Esophagus muscularis mucosa (tissue), 4 donors: ENCODE results near the gene BBLN. TPM values are rescaled to one million over a fixed set of nuclear protein-coding genes. Genes with fewer than 3 reads are reported as not detected.

Experiments
- DNase-seq: peaks from one replicate; pipeline ENCODE4 v3.0.0-alpha.2; 2017; ENCODE audit errors: extremely low spot score
- H3K27ac ChIP-seq, 4 donors: fragments of 200-600 bp; sonication (generic); replicated peaks in 1 of 4; 1 replicate in 3 of 4; 2 replicates in 1 of 4; pipeline ENCODE4 v1.5.1; 2016 to 2019; ENCODE audit warnings: mild to moderate bottlenecking in 1 of 4
- H3K27me3 ChIP-seq, 4 donors: fragments of 200-600 bp; sonication (generic); one replicate each; pipeline versions ENCODE4 v1.5.1 to v1.6.0; 2016 to 2019
- H3K36me3 ChIP-seq, 4 donors: fragments of 200-600 bp; sonication (generic); one replicate each; pipeline ENCODE4 v1.5.1; 2016 to 2019
- H3K4me1 ChIP-seq, 4 donors: fragments of 200-600 bp; sonication (generic); one replicate each; pipeline ENCODE4 v1.5.1; 2016 to 2019
- H3K4me3 ChIP-seq, 4 donors: fragments of 200-600 bp; sonication (generic); 1 replicate in 2 of 4; 2 replicates in 2 of 4; pipeline ENCODE4 v1.5.1; 2016 to 2019; ENCODE audit warnings: mild to moderate bottlenecking in 4 of 4, moderate library complexity in 1 of 4
- H3K9me3 ChIP-seq, 4 donors: fragments of 200-600 bp; sonication (generic); 1 replicate in 3 of 4; 2 replicates in 1 of 4; pipeline ENCODE4 v1.5.1; 2016 to 2019
- CTCF ChIP-seq, 3 experiments: fragments of 200-600 bp in 2 of 3; fragments of 450-650 bp in 1 of 3; sonication (generic) in 2 of 3; IDR thresholded peaks; one replicate each; pipeline ENCODE4 v1.5.1; 2017 to 2019; ENCODE audit warnings: antibody characterized with exemption in 3 of 3, mild to moderate bottlenecking in 2 of 3, moderate library complexity in 1 of 3
- EP300 ChIP-seq: sonication (generic); formaldehyde crosslinking; IDR thresholded peaks from one replicate; pipeline ENCODE4 v1.6.1; 2017; ENCODE audit warnings: antibody characterized with exemption
- POLR2A ChIP-seq: fragments of 450-650 bp; IDR thresholded peaks from one replicate; pipeline ENCODE4 v1.6.1; 2017; ENCODE audit warnings: antibody characterized with exemption, moderate library complexity, mild to moderate bottlenecking, low read depth
- POLR2AphosphoS5 ChIP-seq, 2 donors: sonication (generic); formaldehyde crosslinking; IDR thresholded peaks; one replicate each; pipeline ENCODE4 v1.6.1; 2017; ENCODE audit warnings: antibody characterized with exemption in 2 of 2
- WGBS: methylation state at CpG from one replicate; pipeline ENCODE4 v1.1.5; 2018; 5-methylcytosine and 5-hydroxymethylcytosine counted together
- intact Hi-C: fragments of 100-400 bp; cut with DNase I; formaldehyde crosslinking; loops from one replicate; pipeline ENCODE4 v1.15.1; 2023
- total RNA-seq, 4 donors: library from RNA; depleted of rRNA; stranded (reverse); fragments of >200 nt; gene quantifications; one replicate each; pipeline versions ENCODE4 v1.1.0 to v1.2.1, GENCODE V29; 2016

BBLN gene
- total RNA-seq, 4 donors from 2014 or later = 132 to 213 (median 148) TPM

- peaks cover 11 to 26% (median 20%) of the 10 kb centered on the region in 4 donors for H3K4me1 ChIP-seq
- no peaks in the 10 kb centered on the region for H3K36me3 ChIP-seq
- intact Hi-C loops = no loop called here
- TF ChIP-seq POLR2AphosphoS5 (IDR thresholded peaks at IDR 0.05) = peak; percentile 6 to 25
- no peak for TF ChIP-seq POLR2A
- no peak for TF ChIP-seq EP300
- TF ChIP-seq CTCF (IDR thresholded peaks at IDR 0.05) = no peak
- no peak for DNase-seq
- H3K27ac ChIP-seq = peak overlapping the region; percentile 54 to 76 (median 58)
- no peaks in the 10 kb centered on the region for H3K9me3 ChIP-seq
- peaks cover 0 to 21% (median 3%) of the 10 kb centered on the region in 4 donors for H3K27me3 ChIP-seq
- H3K4me3 ChIP-seq = peak overlapping the region; percentile 67 to 71 (median 70)
- WGBS = 3% methylated on average over 12 of the region's 67 CpGs
Observed at GRCh38 chr9:128203707-128204551, 43.9 kb downstream of the BBLN start.

GRCh38 chr9:128204858-128205257, 44.8 kb downstream of the BBLN start:
- no peaks in the 10 kb centered on the region for H3K36me3 ChIP-seq
- no peak for TF ChIP-seq EP300
- no peak for TF ChIP-seq POLR2A
- no peak for TF ChIP-seq POLR2AphosphoS5 (IDR thresholded peaks at IDR 0.05)
- TF ChIP-seq CTCF (IDR thresholded peaks at IDR 0.05) = no peak
- H3K4me1 ChIP-seq = peaks cover 11 to 26% (median 20%) of the 10 kb centered on the region in 4 donors
- peak overlapping the region in 3 of 4 donors; percentile 54 to 76 (median 57) for H3K27ac ChIP-seq
- no peaks in the 10 kb centered on the region for H3K9me3 ChIP-seq
- DNase-seq = no peak
- intact Hi-C loops = no loop called here
- H3K27me3 ChIP-seq = peaks cover 0 to 21% (median 3%) of the 10 kb centered on the region in 4 donors
- peak overlapping the region; percentile 67 to 71 (median 70) for H3K4me3 ChIP-seq
- 92% methylated on average over 2 of the region's 7 CpGs for WGBS

- no peak for DNase-seq
- Histone ChIP-seq H3K27me3 (peaks cover 0 to 21% (median 3%) of the 10 kb centered on the region in 4 donors), H3K4me1 (peaks cover 11 to 28% (median 22%) of the 10 kb centered on the region in 4 donors), H3K27ac (peak overlapping the region in 1 of 4 donors; percentile 57), H3K9me3 (no peaks in the 10 kb centered on the region), H3K36me3 (no peaks in the 10 kb centered on the region), H3K4me3 (no peak overlapping the region)
- intact Hi-C loops = no loop called here
- 88% methylated on average over 11 of the region's 16 CpGs for WGBS
- TF ChIP-seq CTCF (IDR thresholded peaks at IDR 0.05) (no peak), EP300 (no peak), POLR2A (no peak), POLR2AphosphoS5 (IDR thresholded peaks at IDR 0.05) (no peak)
Observed at GRCh38 chr9:128205296-128205944, 45.4 kb downstream of the BBLN start.

- H3K4me3 ChIP-seq = no peak overlapping the region
- H3K27me3 ChIP-seq = peaks cover 0 to 21% (median 3%) of the 10 kb centered on the region in 4 donors
- H3K36me3 ChIP-seq = no peaks in the 10 kb centered on the region
- intact Hi-C loops = no loop called here
- DNase-seq = no peak
- 86% methylated on average over 3 of the region's 3 CpGs for WGBS
- H3K9me3 ChIP-seq = no peaks in the 10 kb centered on the region
- H3K27ac ChIP-seq = peak overlapping the region in 1 of 4 donors; percentile 15
- no peak for TF ChIP-seq EP300
- no peak for TF ChIP-seq POLR2A
- TF ChIP-seq CTCF (IDR thresholded peaks at IDR 0.05) = no peak
- TF ChIP-seq POLR2AphosphoS5 (IDR thresholded peaks at IDR 0.05) = no peak
- peaks cover 11 to 38% (median 32%) of the 10 kb centered on the region in 4 donors for H3K4me1 ChIP-seq
Observed at GRCh38 chr9:128206484-128206883, 46.4 kb downstream of the BBLN start.
